ENCODE results near the gene SLC12A6.

Gene SLC12A6

DNA sequence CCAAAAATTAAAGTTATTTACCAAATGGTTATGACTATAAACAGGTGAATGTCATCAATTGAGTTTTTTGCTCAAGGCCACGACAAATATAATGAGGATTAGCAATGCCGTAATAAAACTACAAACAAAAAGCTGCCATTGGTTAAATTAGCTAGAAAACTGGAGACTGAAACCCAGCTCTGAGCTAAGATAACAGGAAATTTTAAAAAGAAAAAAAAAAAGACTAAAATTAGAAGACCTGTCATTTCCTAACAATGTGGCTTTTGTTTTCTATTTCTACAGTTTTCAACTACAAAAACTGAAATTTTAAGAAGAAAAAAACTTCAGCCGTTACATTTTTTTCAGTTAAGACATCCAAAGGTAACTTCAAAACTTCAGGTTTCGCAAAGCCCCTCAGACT lies 9.7 kb downstream of the SLC12A6 start:
- FAIRE-seq = no peak

DNA sequence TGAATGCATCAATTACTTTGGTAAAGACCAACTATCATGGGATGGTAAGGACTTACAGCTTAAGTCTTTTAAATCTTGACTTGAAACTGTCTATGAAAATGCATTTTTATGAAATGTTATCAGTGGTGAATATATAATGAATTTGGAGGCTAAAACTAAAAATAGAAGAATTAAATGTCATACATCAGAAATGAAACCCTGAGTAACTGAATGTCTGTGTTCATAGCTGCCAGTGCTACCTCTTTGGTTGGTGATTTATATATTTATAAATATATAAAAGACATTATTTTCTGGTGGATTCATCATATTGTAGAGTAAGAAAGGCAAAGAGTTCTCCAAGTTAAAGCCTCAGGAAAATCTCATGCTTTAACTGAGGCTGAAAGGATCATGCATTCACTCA lies 12.2 kb downstream of the SLC12A6 start:
- FAIRE-seq = peak; percentile 37

DNA sequence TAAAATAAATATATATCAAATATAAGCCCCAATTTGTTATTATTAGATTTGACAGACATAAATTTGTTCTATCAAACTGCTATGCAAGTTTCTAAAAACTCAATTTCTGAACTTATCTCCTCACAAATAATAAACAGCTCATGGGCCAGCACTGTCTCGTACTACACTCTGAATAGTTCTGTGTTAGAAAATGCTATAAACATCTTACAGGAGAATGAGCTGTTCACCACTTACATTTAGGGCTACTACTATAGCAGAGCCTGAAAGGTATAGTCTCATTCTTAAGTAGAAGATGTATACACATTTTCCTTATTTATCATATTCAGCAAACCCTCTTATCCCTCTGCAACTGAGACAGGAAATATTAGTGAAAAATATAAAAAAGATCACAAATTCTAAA lies 12.6 kb downstream of the SLC12A6 start:
- no peak for FAIRE-seq

DNA sequence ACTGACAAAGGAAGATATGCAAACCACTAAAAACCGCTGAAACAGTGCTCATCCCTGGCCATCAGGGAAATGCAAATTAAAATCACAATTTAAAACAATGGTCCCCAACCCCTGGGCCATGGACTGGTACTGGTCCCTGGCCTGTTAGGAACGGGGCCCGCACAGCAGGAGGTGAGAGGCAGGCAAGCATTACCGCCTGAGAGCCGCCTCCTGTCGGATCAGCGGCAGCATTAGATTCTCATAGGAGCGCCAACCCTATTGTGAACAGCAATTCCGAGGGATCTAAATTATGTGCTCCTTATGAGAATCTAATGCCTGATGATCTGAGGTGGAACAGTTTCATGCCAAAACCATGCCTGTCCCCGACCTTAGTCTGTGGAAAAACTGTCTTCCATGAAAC lies 14.4 kb downstream of the SLC12A6 start:
- no peak for FAIRE-seq

DNA sequence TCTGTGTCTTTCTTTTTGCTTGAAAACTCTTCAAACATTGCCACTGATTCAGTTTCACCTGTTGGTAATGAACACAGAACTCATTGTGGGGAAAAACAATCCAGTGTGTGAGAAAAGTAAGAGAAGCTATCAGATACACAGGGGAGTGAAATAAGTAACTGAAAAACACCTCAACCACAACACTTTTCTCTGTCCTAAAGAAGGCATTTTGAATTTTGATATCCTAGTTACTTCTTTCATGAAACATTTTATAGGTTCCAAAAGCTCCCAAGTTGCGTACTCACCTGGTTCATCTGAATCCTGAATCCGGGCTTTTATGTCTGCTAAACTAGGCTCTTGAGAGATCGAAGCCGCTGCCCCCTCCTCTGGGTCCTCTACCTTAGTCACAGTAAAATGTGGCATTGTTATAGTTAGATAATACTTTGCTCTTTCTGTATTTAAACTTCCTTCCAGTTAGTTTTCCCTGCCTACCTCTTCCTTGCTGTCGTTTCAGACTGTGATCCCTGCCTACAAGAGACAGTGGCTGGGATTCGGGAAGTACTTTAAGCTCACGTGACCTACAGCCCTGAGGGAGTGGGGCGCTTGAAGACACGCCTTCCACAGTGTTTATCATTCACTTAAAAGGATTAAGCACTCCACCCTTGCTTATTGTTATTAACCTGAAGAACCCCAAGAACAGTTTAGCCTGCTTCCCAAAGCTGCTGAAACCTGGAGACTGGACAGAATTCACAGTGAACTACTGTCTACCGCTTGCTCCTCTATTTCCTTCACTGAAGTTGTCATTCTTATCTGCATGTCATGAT lies 19.1 kb downstream of the SLC12A6 start:
- no peak for FAIRE-seq

DNA sequence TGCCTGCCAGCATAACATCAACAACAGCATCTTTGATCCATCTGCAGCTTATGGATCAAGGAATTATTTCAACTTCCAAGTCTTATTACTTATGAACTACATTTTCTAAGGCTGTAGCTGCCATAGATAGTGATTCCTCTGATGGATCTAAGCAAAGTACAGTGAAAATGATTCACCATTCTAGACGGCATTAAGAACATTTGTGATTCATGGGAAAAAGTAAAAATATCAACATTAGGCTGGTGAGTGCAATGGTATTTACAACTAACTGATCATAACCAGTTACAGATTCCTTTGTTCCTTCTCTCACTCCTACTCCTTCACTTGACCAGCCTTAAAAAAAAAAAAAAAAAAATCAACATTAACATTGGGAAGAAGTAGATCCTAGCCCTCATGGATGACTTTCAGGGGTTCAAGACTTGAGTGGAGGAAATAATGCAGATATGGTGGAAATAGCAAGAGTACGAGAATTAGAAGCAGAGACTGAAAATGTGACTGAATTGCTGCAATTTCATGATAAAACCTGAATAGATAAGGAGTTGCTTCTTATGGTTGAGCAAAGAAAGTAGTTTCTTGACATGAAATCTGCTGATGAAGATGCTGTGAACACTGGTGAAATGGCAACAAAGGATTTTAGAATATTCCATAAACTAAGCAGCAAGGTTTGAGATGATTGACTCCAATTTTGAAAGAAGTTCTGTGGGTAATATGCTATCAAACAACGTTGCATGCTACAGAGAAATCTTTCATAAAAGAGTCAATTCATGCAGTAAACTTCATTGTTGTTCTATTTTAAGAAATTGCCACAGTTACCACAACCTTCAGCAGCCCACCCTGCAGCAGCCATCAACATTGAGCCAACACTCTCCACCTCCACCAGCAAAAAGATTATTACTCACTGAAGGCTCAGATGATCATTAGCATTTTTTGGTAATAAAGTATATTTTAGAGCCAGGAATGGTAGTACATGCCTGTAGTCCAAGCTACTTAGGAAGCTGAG lies 22.8 kb downstream of the SLC12A6 start:
- FAIRE-seq = no peak

DNA sequence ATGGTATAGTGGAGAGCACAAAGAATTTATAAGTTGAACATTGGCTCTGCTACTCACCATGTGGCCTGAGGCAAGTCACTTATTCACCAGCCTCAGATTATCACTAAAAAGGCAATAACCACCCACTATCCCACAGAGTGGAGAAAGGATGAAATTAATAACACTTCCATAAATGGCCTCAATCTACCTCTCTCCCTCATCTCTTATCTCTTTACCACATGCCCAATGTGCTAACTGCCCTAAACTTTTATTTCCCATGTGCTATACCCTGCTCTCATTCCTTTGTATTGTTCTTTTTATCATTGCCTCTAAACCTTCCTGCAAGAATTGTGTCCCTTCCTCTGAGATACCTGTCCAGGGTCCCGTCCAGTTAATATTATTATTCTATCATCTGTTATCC lies 26.0 kb downstream of the SLC12A6 start:
- FAIRE-seq = no peak

DNA sequence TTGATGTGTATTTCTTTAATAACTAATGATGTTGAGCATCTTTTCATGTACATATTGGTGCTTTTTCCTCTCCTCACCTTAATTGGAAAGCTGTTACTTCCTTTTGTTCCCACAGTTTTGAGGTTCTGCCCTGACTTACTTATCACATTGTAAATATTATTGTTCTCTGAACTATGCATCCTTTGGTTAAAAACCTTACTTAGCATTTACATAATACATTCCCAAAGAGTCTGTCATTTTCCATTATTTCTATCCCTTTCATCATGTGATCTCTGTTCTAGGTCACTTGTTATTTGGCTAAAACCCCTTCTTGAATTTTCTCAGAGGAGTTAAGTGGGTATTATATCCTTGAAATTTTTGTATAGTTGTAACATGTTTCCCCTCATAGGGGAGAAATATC lies 33.0 kb downstream of the SLC12A6 start:
- FAIRE-seq = no peak

DNA sequence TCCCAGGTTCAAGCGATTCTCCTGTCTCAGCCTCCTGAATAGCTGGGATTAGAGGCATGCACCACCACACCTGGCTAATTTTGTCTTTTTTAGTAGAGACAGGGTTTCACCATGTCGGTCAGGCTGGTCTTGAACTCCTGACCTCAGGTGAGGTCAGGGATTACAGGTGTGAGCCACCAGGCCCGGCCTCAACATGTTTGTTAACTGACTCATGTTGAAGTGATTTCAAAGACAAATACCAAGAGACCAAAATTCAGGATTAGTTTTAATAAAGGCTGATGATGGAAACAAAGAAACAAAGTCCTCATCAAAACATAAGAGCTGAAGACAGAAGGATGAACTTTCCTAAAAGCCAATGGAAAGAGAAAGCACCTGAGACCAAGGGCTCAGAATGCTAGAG lies 36.5 kb downstream of the SLC12A6 start:
- FAIRE-seq = no peak

DNA sequence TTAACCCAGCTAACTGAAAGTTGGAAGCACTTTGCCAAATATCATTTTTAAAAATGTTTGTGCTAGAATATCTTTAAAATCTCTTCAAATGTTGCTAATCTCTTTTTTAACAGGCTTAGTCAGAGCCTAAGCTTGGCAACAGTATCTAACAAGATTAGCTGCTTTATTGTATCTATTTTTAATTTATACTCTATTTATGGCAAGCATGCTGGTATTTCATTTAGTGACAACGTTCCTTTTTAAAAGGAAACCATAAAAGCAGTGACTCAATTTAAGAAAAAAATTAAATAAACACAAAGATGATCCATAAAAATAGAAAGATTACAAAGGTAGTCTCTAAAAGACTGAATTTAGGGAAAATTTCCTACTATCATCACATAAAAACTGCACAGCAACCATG lies 40.5 kb downstream of the SLC12A6 start:
- FAIRE-seq = no peak

DNA sequence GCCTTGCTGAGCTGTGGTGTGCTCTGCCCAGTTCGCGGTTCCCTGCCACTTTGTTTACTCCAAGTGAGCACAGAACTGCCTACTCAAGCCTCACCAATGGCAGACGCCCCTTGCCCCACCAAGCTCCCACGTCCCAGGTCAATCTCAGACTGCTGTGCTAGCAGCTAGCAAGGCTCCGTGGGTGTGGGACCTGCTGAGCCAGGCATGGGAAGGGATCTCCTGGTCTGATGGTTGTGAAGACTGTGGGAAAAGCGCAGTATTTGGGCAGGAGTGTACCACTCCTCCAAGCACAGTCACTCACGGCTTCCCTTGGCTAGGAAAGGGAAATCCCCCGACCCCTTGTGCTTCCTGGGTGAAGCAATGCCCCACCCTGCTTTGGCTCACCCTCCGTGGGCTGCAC lies 45.0 kb downstream of the SLC12A6 start:
- no peak for FAIRE-seq

DNA sequence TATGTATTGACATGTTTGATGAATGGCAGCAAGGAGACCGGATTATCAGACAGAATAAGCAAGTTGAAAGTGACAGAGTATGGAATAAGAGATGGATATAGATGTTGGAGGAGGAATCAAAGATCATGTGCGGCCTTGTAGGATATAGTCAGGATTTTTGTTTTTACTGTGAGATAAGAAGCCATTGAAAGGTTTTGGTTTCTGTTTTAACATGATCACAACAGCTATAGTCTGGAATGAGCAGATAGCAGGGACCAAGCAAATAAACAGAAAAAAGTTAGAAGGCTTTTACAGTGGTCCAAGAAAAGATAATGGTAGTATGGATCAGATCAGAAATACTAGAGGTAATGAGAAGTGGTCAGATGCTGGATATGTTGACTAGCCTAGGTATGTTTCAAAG lies 52.6 kb downstream of the SLC12A6 start:
- no peak for FAIRE-seq

DNA sequence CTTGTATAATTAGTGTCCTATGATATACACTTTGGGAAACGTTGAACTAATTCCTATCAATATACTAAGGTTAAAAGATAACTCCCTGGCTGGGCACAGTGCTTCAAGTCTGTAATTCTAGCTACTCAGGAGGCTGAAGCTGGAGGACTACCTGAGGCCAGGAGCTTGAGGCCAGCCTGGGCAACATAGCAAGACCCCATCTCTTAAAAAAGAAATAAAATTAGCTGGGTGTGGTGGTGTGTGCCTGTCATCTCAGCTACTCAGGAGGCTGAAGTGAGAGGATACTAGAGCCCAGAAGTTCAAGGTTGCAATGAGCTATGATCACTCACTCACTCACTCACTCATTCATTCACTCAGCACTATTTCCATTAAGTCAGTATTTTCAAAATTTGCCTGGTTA lies 55.2 kb downstream of the SLC12A6 start:
- no peak for FAIRE-seq

DNA sequence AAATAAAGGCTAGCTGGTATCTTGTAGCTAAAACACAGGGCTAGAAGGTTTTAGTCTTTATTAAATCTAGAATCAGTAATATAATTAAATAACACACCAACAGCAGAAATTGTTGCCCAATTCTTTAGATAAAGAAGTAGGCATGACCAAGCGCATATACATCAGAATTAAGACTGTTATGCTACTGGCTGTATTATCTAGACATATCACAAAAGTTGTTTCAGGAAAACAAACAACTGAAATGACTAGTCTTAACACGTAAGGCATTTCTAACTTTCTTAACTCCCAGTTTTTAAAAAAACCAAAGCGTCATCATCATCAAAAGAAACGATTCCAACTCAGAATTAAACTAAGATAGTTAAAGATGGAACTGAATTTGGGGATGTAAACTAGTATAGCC lies 57.4 kb downstream of the SLC12A6 start:
- no peak for FAIRE-seq

DNA sequence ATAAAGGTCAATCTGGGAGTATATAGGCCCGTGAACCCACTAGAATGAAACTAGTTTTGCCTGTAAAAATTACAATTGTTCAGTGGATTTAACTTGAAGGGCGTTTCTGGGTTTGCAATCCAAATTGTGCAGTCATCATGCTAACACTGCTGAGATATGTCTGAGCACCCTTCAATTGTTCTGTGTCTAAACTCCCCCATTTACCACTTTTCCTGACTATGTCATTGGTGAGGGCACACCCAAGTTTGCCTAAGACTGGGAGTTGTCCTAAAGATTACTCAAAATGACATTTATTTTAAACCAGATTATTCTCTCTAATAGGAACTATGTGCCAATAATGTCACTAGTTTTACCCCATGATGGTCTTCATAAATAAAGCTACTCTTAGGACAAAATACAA lies 58.2 kb downstream of the SLC12A6 start:
- no peak for FAIRE-seq

DNA sequence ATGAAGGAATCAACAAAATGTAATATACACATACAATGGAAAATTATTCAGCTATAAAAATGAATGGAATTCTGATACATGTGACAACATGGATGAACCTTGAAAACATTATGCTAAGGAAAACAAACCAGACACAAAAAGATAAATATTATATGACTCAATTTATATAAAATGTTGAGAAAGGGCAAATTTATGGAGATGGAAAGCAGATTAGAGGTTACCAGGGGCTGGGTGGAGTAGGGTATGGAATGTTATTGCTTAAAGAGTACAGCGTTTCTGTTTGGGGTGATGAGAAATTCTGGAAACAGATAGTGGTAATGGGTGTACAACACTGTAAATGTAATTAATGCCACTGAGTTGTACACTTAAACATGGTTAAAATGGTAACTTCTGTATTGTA lies 61.9 kb downstream of the SLC12A6 start:
- no peak for FAIRE-seq

DNA sequence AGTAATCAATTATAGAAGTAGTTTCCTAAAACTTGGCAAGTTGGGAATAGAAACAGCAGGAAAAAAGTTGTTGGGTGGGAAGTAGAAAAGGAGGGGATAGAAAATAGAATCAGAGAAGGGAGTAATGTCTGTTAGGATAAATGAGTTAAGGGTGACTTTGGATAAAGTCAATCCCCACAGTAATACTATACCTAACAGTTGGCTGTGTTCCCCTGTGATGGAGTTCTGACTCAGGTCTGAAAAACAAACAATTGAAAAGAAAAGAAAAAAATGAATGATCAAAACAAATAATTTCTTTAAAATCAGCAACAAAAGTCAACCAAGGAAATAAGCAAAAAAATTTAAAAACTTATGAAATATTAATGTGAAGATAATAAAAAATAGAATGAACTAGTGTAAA lies 62.4 kb downstream of the SLC12A6 start:
- peak; percentile 14 for FAIRE-seq

DNA sequence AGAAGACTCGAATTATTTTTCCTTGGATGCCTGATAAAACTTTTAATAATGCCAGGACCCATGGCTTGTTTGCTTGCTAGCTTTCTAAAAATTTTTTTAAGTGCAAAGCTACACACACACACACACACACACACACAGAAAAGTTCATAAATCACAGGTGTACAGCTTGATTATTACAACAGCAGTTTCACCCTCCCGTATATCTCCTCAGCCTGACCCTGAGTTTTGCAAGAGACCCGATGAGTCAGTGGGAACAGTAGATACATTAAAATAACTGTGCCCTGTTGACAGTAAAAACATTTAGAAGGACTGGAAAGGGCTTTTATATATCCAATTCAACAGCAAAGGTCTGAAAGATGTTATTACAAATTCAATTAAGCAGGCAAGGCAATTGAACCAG lies 66.1 kb downstream of the SLC12A6 start:
- no peak for FAIRE-seq

DNA sequence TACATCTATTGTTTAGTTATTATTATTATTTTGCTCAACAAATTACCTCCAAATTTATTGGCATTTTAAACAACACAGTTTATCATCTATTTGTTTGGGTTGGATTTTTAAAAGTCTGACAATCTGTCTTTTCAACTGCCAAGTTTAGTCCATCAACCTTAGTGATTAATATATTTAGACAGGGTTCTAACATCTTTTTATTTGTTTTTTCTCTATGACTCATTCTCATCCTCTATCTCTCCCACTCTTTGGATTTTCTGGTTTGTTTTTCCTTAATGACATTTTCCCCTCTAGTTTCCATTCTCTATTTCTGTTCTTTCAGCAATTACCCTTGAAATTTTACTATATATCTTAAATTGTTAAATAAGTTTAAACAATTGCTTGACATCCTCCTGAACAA lies 70.8 kb downstream of the SLC12A6 start:
- FAIRE-seq = no peak

DNA sequence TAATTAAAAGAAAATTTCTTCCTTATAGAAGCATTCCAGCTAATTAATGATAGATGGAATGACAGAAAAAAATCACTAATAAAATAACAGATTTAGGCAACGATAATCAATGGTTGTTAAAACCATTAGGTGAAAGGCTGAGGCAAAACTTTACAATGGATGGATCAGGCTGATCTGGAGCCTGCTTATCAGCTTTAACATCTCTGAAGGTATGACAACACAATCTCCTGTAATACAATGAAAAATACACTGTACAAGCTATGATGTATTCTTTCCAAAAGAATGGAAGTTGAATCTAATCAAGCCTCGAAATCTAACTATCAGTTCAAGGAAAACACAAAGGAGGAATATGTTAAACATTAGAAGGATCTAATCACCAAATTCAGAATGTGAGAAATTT lies 73.5 kb downstream of the SLC12A6 start:
- FAIRE-seq = no peak

DNA sequence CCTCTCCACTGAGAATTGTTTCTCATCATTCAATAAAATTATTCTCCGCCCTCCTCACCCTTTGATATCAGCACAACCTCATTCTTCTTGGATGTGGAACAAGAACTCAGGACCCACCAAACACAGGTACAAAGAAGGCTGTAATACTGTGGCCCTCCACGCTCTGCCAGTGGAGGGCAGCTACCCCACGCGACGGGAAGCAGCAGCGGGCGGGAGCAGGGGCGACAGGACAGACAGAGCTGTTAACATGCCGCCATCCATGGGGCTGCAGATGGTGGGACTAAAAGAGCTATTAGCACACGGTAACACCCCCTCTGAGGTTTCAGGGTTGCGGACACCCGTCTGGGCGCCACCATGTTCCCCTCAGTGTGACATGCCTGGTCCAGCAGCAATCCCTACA lies 75.2 kb downstream of the SLC12A6 start:
- no peak for FAIRE-seq

DNA sequence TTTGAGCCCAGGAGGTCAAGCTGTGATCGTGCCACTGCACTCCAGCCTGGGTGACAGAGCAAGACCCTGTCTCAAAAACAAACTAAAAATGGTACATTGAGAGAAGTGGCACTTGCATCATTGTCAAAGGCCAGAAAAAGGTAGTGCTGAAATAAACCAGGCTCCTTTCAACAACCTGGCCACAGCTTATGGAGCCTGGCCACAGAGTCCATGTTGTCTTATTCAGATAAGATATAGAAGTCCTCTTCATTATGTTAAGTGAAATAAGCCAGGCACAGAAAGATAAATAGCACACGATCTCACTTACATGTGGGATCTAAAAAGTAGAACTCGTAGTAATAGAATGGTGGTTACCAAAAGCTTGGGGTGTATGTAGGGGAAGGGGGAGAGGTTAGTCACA lies 78.0 kb downstream of the SLC12A6 start:
- no peak for FAIRE-seq

DNA sequence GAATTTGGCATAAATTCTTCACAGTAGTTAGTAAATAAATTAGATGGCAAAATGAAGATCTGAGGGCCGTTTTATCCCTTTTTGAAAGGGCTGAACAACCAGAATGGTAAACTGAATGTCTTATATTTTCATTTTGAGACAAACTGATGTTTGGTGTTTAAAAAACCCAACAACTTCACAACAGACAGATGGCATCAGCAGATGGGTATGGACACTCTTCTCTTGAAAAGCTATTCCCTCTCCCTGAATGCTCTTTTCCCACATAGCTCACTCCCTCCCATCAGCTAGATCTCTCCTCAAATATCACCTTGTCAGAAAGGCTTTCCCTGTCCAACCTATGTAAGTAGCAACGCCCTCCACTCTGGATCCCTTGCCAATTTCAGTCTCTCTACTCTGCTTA lies 79.4 kb downstream of the SLC12A6 start:
- no peak for FAIRE-seq

DNA sequence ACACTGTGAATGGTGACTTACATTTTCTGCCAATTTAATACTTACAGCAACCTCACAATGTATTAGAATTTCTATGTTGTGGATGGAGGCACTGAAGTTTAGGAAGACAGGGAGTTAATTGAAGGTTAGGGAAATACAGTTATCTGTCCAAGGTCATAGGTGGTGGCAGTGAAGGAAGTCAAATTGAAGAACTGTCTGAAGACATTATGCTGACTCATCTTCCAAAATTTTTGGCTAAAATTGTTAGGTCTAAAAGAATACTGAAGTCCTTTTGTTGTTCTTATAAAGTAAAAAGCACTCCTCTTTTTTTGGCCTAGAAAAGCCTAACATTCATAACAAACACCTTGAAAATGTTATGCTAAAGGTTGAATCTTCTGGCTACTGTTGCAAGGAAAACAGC lies 85.0 kb downstream of the SLC12A6 start:
- no peak for FAIRE-seq
